HG02642 (cell line): ENCODE measurements around the gene SLC48A1.

ENCODE experiments used
- ATAC-seq: cut with Tn5 transposase; IDR thresholded peaks from one replicate; pipeline ENCODE4 v1.9.1; 2021; ENCODE audit warnings: mild to moderate bottlenecking; ENCODE audit not compliant: unreplicated experiment, poor library complexity

SLC48A1 gene

DNA sequence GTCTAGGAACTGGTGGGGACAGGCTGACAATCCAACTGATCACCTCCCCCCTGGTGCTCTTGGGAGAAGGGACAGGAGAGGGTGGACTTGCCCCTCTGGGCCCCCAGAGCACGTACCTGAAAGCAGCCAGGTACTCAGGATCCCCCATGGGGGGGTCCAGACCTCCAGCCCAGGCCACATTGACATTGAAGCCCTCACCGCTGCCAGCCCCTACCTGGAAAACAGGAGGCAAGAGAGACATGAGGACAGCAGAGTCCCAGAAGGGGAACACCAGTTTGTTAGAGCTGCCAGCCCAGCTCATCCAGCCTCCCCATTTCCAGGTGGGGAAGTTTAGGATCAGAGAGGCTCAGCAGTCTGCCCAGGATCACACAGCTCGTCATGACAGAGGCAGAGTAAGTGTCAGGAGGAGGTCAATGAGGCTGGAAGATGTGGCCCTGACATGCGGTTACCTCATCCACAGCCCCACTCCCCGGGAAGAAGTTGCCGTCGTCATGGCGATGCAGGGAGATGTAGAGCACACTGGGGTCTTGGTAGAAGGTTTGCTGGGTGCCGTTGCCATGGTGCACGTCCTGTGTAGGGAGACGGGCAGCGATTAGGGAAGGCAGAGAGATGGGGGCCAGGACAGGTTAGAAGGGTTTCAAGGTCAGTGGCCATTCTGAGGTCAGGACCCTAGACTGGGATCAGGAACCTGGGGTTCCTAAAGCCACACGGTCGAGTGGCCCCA lies 14.7 kb downstream of the SLC48A1 start:
- no peak for ATAC-seq

DNA sequence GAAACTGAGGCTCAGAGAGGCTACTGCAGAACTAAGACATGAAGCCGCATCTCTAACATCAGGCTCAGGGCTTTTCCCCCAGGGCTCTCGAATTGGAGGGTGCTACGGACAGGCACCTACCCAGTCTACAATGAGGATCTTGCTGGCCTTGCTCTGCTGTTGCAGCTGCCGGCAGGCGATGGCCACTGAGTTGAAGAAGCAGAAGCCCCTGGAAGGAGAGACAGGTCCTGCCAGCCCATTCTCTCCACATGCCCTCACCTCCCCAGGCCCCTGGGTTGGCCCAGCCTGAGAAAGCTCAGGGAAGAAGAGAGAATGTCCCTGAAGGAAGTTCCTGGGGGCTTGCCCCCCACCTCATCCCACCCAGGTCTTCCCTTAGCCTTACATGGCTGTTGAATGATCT lies 16.1 kb downstream of the SLC48A1 start:
- ATAC-seq = no peak

DNA sequence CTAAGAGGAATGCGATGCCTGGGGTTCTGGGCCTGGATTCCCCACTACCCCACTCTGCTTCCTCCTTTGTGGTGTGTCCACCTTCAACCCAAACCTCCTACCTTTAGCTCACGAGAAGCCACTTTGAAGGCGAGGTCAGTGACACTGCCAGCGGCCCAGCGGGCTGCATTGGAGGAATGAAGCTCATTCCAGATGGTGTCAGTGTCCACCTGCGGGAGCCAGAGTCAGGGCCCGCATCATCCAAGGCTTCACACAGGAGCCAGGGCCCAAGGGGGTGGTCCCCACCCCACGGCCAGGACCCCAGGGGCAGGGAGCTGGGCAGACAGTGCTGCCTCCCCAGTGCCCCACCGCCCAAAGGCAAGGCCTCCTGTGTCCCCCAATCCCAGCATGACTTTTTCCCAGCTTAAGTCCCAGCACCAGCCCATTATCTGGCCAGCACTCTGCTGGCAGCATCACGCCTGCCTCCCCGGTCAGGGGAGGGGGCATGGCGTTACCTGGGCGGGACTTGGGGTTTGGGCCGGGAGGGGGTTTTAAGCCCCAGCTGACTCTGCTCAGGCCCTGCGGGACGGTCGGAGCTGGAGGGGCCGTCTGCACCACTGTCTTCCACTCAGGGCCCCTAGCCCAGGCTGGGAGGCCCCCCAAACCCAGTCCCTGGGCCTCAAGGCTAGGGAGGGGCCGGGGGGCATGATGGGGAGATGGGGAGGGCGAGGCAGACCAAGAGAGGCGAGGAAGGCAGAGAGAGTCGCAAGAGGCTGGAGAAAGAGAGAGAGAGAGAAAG lies 16.9 kb downstream of the SLC48A1 start:
- ATAC-seq = no peak

DNA sequence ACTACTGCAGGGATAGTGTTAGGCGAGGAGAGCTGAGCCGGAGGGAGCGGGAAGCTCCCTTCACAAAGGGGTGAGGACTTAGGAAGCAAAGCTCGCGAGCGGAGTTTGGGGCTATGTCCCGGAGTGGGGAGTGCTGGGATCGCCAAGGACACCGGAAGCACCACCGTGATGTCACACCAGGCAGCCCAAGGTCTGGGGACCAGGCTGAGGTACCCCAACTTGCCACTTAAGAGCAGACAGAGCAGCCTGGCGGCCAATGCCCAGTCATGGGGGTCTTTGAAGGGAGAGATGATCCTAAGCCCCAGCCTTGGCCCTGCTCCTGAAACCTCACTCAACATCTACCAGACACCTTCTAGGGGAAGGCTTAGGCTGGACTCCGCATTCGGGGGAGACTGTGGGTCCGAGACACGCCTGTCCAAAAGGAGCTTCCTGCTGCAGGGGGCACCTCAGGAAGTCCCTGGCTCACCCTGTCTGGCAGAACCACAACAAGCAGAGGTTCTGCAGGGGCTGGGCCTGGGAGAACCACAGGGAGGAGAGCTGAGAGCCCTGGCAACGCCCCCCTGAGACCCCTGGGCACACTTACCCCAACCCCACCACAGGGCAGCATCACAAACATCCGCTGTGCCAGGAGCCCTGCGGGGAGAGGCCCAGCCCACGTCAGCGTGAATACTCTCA lies 17.8 kb downstream of the SLC48A1 start:
- ATAC-seq = no peak

DNA sequence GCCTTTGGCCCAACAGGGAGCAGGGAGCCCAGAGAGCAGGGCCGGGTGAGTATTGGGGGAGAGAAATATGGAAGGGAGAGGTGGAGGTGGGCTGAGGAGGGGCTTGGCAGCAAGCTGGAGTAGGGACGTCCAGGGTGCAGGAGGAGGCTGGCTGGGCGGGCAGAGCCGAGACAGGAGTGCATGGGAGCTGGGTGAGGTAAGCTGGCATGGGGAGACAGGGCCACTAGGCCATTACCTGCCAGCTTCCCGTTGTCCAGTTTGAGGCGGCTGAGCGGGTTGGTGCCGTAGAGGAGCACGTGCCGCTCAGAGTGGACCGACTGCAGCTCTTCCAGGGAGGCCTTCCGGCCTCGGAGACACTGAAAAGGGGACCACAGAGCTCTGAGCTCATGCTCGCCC lies 18.3 kb downstream of the SLC48A1 start:
- ATAC-seq = no peak

DNA sequence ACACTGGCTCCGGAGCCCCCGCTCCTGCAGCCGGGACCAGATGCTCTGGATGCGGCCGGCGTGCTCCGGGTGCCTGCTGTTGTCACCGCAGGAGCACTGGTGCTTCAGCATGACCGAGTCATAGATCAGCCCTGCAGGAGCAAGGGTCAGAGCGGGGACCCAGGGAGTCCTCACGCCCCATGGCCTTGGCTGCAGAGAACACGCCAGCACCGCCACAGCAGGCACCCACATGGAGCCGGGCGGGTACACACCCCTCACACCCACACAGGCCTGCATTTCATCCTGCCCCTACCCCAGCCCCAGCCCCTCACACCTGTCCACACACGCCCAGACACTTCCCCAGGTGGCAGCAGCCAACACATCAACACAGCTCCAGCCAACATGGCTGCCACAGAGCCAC lies 18.8 kb downstream of the SLC48A1 start:
- no peak for ATAC-seq

DNA sequence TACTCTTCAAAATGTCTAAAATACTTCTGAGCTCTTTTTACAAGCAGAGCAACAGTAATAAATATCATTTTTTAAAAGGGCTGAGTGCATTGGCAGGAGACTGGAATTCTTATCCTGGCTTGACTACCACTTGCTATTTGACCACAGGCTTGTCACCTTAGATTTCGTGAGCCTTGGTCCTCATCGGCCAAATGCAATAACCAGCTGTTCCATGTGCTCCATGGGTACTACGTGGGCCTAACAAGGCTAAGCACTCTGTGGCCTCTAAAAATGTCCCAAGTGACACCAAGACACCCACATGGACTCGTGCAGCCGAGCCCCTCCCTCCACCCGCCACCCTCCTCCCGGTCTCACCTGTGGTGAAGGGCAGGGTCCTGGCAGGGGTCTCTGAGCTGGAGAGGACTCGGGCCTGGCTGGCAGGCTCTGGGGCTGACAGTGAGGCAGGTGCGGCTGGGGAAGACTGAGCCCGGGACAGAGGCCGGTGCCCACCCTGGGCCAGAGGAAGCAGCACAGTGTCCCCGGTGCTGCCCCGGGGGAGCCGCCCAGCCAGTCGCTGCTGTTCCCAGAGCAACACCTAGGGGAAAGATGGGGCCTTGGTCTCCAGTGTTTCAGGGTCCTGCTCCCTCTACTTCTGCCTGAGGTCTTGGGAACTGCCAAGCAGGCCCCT lies 20.1 kb downstream of the SLC48A1 start:
- no peak for ATAC-seq

DNA sequence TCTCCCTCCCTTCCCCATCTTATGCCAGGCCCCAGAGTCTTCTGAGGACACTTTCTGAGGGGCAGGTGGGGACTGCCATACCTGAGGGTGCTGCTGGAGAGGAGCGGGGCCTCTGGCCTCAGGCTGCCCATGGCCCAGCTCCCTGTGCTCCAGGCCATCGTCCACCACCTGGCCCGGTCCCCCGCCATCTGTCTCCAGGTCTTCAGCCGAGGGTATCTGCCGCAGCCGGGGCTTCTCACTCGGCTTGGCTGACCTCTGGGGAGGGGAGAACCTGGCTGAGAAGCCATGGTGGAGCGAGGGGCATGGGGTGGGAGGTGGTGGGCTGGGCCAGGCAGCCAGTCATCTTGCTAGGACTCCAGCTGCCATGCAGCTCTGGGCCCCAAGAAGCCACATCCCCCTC lies 21.6 kb downstream of the SLC48A1 start:
- ATAC-seq = no peak

DNA sequence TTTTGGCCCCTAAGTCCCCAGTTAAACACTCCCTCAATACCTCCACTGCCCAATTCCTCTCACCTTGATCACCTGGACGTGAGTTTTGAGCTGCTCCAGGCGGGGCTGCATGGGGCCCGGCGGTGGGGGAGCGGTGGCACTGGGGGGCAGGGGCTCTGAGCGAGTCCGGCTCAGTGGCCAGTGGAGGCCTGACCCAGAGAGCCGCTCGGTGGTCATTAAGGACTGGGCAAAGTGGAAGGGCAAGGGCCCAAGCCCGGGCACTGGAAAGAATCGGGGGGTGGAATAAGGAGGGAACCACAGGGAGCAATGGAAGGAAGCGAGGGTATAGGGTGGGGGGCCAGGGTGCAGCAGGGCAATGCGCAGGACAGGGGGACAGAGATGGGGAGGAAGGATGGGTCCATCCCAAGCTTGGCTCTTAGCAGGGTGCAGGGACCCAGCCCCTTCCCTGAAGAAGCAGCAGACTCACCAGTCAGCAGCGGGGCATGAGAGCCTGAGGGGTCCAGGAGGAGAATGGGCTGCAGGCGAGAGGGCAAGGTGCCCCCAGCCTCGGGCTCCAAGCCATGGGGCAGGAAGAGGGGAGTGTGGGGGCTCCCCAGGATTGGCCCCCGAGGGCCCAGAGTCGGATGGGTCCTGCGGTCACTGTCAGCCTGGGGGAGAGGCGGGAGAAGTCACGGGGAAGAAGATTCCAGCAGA lies 22.2 kb downstream of the SLC48A1 start:
- ATAC-seq = no peak

DNA sequence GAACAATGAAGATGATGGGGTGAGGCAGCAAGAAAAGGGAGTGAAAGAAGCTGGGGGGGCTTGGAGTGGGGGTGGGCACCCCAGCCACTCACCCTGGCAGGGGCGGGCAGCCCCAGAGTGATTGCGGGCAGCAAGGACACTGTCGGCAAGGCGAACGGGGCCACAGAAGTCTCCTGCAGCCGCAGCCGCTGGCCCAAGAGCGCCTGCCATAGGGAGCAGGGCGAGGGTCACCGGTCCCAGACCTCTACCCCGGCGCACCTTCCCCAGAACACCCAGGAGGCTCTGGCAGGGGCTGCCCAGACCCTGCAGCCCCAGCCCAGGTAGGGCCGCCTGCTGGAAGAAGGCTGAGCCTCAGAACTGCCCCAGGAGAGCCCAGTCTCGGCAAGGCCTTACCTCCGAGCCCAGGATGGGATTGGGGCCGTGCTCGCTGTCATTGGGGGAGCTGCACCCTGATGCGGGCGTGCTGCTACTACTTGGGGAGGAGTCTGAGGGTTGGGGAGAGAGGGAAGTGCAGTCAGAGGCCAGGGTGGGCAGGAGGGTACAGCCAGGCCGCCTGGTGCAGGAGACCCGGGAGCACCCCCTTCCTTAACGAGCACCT lies 22.9 kb downstream of the SLC48A1 start:
- no peak for ATAC-seq

DNA sequence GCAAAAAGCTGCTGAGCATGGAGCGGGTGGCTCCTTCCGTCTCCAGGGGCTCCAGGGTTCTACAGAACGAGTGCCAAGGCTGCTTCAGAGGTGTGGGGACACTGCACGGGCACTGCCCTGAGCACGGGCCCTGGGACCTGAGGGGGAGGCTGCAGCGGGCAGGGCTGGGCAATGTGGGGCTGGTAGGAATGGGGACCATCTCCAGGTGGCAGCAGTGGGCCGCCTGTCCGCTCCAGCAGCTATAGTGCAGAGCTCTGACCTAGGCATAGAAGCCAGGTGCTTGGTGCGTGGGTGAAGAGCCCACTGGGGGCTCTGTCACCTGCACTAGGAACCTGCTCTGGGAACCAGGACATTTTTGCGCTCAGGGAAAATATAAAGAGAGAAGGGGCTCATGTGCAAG lies 24.4 kb downstream of the SLC48A1 start:
- peak; percentile 62 for ATAC-seq

DNA sequence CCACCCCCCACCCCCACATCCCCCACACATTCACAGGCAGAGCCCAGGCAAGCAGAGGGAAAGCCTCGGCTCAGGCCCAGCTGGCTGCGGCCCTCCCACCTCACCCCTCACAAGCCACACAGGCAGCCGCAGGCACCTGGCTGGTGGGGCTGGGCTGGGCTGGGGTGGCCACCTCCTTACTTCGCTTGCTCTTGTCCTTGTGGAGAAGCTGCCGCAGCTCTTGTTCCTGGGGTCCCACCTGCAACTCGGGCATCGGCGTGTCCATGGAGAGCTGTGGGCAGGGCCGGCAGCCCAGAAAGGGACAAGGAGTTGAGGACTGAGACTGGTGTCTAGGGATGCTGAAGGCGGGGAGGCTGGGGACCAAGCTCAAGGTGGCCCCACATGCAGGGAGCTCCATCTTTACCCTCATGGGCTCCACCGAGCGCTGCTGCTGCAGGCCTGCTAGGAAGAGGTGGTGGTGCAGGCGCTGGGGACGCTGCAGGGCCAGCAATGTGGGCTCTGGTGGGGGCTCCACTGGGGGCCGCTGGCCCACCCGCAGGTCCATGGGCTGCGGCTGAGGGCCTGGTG lies 25.4 kb downstream of the SLC48A1 start:
- no peak for ATAC-seq

DNA sequence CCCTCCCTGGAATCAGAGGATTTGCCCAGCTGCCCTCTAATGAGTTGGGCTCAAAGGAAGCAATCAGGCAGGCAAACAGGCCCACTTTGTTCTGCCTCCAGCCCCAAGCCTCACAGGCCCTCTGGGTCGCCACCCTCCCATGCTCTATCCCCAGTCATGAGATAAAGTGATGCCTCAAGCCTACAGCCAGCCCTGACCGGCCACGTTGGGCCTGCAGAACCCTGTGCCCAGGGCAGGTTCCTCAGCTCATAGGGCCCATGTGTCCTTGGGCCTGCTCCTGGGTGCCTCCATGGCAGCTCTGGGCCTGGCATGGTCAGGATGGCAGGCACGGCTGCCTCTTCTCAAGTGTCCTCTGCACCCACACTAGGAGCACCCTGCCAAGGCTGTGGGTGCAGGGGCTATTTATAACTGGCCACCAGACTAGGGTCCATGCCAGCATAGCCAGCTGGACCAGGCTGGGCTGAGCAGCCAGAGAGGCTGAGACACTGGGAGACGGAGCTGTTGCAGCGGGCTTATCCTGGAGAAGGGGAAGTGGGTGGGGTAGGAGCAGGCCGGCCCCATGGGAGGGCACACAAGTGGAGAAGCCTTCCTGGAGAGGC lies 26.4 kb downstream of the SLC48A1 start:
- no peak for ATAC-seq

DNA sequence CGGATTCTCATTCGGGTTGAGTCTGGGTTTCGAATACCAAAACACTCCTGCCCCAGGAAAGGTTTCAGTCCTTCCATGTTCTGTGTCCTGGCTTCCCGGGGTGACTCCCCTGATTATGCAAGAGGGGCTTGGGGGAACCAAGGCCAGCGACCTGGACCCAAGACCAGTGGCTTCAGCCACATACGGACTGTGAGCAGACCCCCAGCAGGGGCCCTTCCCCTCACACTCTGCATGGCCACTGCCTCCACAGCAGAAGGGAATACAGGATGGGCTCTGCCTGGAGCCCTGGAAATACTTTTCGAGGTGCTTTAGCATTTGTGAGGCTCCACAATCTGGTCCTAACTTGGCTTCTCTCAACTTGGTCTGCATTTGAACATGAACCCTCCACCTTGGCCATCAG lies 27.5 kb downstream of the SLC48A1 start:
- no peak for ATAC-seq

DNA sequence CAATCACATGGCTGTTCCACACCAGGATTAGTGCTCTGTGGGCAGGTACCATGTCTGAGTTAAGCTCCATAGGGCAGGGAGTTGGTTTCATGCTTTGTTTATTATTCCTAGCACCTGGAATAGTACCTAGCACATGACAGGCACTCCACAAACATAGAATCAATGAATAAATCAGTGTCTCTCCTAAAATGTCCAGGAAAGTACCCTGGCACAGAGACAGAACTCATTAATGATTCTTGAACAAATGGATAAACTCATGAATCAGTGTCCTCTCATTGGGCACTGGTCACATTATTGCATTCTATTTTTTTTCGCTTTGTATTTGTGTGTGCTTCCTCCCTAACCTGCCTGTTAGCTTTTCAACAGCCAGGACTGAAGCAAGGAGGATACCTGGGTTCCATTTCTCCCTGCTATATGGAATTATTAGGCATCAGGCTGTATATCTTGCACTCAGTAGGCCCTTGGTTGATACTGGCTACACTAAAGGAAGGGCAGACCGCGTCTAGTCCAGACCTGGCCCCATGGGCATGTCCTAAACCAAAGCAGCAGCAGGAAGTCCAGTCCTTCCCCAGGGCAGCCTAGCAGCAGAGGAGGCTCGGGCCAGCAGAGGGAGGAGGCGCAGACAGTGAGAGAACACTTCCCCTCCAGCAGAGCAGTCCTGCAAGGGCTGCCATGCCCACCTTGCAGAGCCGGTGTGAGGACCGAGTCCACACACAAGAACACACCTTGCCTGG lies 28.3 kb downstream of the SLC48A1 start:
- no peak for ATAC-seq

DNA sequence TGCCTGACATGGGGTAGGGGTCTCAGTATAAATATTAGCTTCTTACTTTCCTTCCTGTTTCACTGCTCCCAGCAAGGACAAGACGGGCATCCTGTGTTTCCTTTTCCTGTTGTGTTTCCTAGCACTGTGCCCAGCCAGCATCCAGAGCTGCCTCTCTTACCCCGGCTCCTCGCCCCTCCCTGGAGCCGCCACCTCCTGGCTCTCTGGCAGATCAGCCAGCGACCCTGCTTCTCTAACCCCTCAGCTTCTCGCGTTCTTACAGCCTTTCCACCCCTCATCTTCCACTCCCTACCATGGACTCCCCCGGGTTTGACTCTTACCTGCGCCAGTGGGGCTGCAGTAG lies 28.8 kb downstream of the SLC48A1 start:
- ATAC-seq = no peak

DNA sequence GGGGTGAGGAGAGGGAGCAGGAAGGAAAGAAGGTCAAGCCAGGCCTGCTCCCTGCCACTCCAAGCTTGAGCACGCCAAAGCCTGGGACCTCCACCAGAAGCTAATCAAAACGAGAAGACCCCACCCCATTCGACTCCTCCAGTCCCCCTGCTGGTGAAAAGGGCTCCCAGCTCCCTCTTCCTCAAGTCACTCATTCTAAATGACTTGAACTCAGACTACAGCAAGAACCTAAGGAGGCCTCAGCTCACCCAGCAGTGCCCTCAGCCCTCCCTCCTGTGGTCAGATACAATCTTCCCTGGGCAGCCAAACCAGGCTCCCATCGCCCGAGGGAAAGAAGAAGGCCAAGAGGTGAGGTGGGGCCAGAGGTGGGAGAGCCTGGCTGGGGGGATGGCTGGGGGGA lies 29.3 kb downstream of the SLC48A1 start:
- no peak for ATAC-seq

DNA sequence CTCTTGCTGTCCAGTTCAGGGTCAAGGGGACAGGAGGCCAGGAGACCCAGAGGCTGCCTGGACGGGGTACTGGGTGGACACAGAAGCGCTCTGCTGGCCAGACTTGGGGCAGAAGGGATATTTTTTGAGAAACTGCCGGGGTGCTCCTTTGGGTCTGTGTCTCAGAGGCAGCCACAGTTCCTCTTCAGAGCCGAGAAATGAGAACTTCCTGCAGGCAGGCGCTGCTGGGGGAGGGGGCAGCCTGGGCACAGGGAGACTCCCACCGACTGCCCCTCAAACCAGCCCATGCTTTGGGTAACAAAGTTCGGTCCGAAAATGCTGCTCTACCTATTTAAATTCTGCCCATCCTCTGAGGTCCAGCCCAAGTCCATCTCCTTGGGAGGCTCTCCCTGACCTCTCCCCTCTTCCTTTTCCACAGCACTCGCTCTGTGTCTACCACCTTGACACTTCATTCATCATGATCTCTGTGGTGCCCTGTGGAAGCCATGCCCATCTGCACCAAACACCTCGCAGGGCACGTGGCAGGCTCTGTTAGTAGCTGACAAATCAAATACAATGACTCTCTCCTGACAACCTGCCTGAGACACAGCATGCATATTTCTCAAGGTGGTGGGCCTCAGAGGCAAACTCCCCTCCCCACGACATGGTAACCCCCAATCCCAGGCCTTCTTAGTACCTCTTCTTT lies 30.3 kb downstream of the SLC48A1 start:
- no peak for ATAC-seq
